Measurements from ENCODE around the gene CABP4.

The CABP4 gene

GRCh38 chr11:67438158-67438902 lies 16.8 kb upstream of the CABP4 start:
- Mint-ChIP-seq H3K4me3 (peak overlapping the region; percentile 100), H3K36me3 (peaks cover 49% of the 10 kb centered on the region), H3K9me3 (no peaks in the 10 kb centered on the region)

GRCh38 chr11:67439321-67440228 lies 15.6 kb upstream of the CABP4 start:
- Mint-ChIP-seq H3K9me3 (no peaks in the 10 kb centered on the region), H3K27ac (peak overlapping the region; percentile 97), H3K27me3 (no peaks in the 10 kb centered on the region), H3K4me1 (peaks cover 78% of the 10 kb centered on the region), H3K36me3 (peaks cover 39% of the 10 kb centered on the region), H3K4me3 (peak overlapping the region; percentile 100)
- no peak for ATAC-seq

More at GRCh38 chr11:67438158-67438902, 16.8 kb upstream of the CABP4 start:
- peak; percentile 67 for ATAC-seq
- Mint-ChIP-seq H3K4me1 (peaks cover 83% of the 10 kb centered on the region), H3K27ac (peak overlapping the region; percentile 97), H3K27me3 (no peaks in the 10 kb centered on the region)

- Mint-ChIP-seq H3K27ac (peak overlapping the region; percentile 97), H3K27me3 (no peaks in the 10 kb centered on the region), H3K4me3 (peak overlapping the region; percentile 63), H3K9me3 (no peaks in the 10 kb centered on the region), H3K4me1 (peaks cover 78% of the 10 kb centered on the region), H3K36me3 (peaks cover 33% of the 10 kb centered on the region)
- ATAC-seq = no peak
Observed at GRCh38 chr11:67440229-67441097, 14.7 kb upstream of the CABP4 start.

GRCh38 chr11:67441098-67441563 lies 14.0 kb upstream of the CABP4 start:
- Mint-ChIP-seq H3K36me3 (peaks cover 26% of the 10 kb centered on the region), H3K27ac (peak overlapping the region; percentile 97), H3K9me3 (no peaks in the 10 kb centered on the region), H3K4me3 (peak overlapping the region; percentile 22), H3K4me1 (peaks cover 78% of the 10 kb centered on the region), H3K27me3 (no peaks in the 10 kb centered on the region)
- ATAC-seq = no peak

GRCh38 chr11:67441731-67442351 lies 13.3 kb upstream of the CABP4 start:
- Mint-ChIP-seq H3K36me3 (peaks cover 19% of the 10 kb centered on the region), H3K4me3 (peak overlapping the region; percentile 15), H3K27ac (peak overlapping the region; percentile 97), H3K4me1 (peaks cover 84% of the 10 kb centered on the region), H3K27me3 (no peaks in the 10 kb centered on the region), H3K9me3 (no peaks in the 10 kb centered on the region)
- ATAC-seq = no peak

- no peaks in the 10 kb centered on the region for H3K27me3 Mint-ChIP-seq
- ATAC-seq = peak; percentile 1
- peaks cover 91% of the 10 kb centered on the region for H3K4me1 Mint-ChIP-seq
- H3K4me3 Mint-ChIP-seq = peak overlapping the region; percentile 79
- H3K36me3 Mint-ChIP-seq = peaks cover 12% of the 10 kb centered on the region
- no peaks in the 10 kb centered on the region for H3K9me3 Mint-ChIP-seq
- H3K27ac Mint-ChIP-seq = peak overlapping the region; percentile 97
Observed at GRCh38 chr11:67442504-67443404, 12.4 kb upstream of the CABP4 start.

GRCh38 chr11:67445515-67445914 lies 9.6 kb upstream of the CABP4 start:
- no peak for ATAC-seq
- Mint-ChIP-seq H3K9me3 (no peaks in the 10 kb centered on the region), H3K4me3 (peak overlapping the region; percentile 80), H3K27me3 (no peaks in the 10 kb centered on the region), H3K27ac (peak overlapping the region; percentile 97), H3K36me3 (no peaks in the 10 kb centered on the region), H3K4me1 (peaks cover 88% of the 10 kb centered on the region)

- Mint-ChIP-seq H3K9me3 (no peaks in the 10 kb centered on the region), H3K27me3 (no peaks in the 10 kb centered on the region), H3K36me3 (no peaks in the 10 kb centered on the region), H3K27ac (peak overlapping the region; percentile 97), H3K4me3 (peak overlapping the region; percentile 10), H3K4me1 (peaks cover 78% of the 10 kb centered on the region)
- no peak for ATAC-seq
Observed at GRCh38 chr11:67448220-67448609, 6.9 kb upstream of the CABP4 start.

- H3K9me3 Mint-ChIP-seq = no peaks in the 10 kb centered on the region
- no peaks in the 10 kb centered on the region for H3K36me3 Mint-ChIP-seq
- peak overlapping the region; percentile 26 for H3K27ac Mint-ChIP-seq
- peaks cover 74% of the 10 kb centered on the region for H3K4me1 Mint-ChIP-seq
- peak overlapping the region; percentile 3 for H3K4me3 Mint-ChIP-seq
- H3K27me3 Mint-ChIP-seq = no peaks in the 10 kb centered on the region
- ATAC-seq = no peak
Observed at GRCh38 chr11:67449116-67449844, 5.9 kb upstream of the CABP4 start.

GRCh38 chr11:67450796-67451657 lies 4.1 kb upstream of the CABP4 start:
- no peaks in the 10 kb centered on the region for H3K27me3 Mint-ChIP-seq
- no peak overlapping the region for H3K4me3 Mint-ChIP-seq
- no peak for ATAC-seq
- peak overlapping the region; percentile 80 for H3K27ac Mint-ChIP-seq
- peaks cover 67% of the 10 kb centered on the region for H3K4me1 Mint-ChIP-seq
- H3K36me3 Mint-ChIP-seq = no peaks in the 10 kb centered on the region
- H3K9me3 Mint-ChIP-seq = no peaks in the 10 kb centered on the region

- Mint-ChIP-seq H3K27ac (peak overlapping the region; percentile 80), H3K36me3 (no peaks in the 10 kb centered on the region), H3K27me3 (no peaks in the 10 kb centered on the region), H3K4me1 (peaks cover 64% of the 10 kb centered on the region), H3K4me3 (no peak overlapping the region), H3K9me3 (no peaks in the 10 kb centered on the region)
- no peak for ATAC-seq
Observed at GRCh38 chr11:67451658-67451976, 3.5 kb upstream of the CABP4 start.

- Mint-ChIP-seq H3K27ac (peak within 1 kb of the TSS; percentile 80), H3K4me3 (no peak within 1 kb of the TSS), H3K9me3 (no peaks in the 10 kb centered on the region), H3K27me3 (no peaks in the 10 kb centered on the region), H3K36me3 (no peaks in the 10 kb centered on the region), H3K4me1 (peaks cover 64% of the 10 kb centered on the region)
- no peak for ATAC-seq
Observed at GRCh38 chr11:67452141-67452952, 2.8 kb upstream of the CABP4 start, which contains the start of gene GPR152. TSS of gene GPR152 (minus strand) at chr11:67452729. CDS start at chr11:67452724, 5 bp downstream.

Measured in stimulated activated memory B cell treated with anti-CD40 and anti-IgM and Interleukin-4, amounts not matched to agents 10 μg/mL and 1 μg/mL and 100 μg/mL, for 72 hours (primary cell).